ENCODE results near the gene PHLDB3. TPM values are rescaled to one million over a fixed set of nuclear protein-coding genes. Genes with fewer than 3 reads are reported as not detected.

Gene PHLDB3
- total and polyA plus RNA-seq, 2 of the 13 experiments (the other 11 are each of a cell fraction or from before 2014, with no cell fraction given) = 11.3 to 14.5 TPM

GRCh38 chr19:43526884-43527859 is 22.6 kb upstream of the PHLDB3 start, which contains the start of gene ETHE1 (continued):
- peak; percentile 71; the same call in 1 of the 2 replicates for TF ChIP-seq ARID4A (CRISPR knock-in tag; IDR thresholded peaks at IDR 0.05; ENCODE audit: borderline replicate concordance)
- TF ChIP-seq ZEB1 (IDR thresholded peaks at IDR 0.05; ENCODE audit: insufficient replicate concordance, low read depth) = no peak
- peak; percentile 78 for TF ChIP-seq ZFY (CRISPR knock-in tag; IDR thresholded peaks at IDR 0.05)
- TF ChIP-seq SATB2 (CRISPR knock-in tag; IDR thresholded peaks at IDR 0.05) = no peak
- TF ChIP-seq SPEN (CRISPR knock-in tag; IDR thresholded peaks at IDR 0.05; ENCODE audit: low read depth) = peak; percentile 33; the same call in 1 of the 2 replicates
- TF ChIP-seq, protein P1, sequence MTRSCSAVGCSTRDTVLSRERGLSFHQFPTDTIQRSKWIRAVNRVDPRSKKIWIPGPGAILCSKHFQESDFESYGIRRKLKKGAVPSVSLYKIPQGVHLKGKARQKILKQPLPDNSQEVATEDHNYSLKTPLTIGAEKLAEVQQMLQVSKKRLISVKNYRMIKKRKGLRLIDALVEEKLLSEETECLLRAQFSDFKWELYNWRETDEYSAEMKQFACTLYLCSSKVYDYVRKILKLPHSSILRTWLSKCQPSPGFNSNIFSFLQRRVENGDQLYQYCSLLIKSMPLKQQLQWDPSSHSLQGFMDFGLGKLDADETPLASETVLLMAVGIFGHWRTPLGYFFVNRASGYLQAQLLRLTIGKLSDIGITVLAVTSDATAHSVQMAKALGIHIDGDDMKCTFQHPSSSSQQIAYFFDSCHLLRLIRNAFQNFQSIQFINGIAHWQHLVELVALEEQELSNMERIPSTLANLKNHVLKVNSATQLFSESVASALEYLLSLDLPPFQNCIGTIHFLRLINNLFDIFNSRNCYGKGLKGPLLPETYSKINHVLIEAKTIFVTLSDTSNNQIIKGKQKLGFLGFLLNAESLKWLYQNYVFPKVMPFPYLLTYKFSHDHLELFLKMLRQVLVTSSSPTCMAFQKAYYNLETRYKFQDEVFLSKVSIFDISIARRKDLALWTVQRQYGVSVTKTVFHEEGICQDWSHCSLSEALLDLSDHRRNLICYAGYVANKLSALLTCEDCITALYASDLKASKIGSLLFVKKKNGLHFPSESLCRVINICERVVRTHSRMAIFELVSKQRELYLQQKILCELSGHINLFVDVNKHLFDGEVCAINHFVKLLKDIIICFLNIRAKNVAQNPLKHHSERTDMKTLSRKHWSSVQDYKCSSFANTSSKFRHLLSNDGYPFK (CRISPR knock-in tag; IDR thresholded peaks at IDR 0.05; ENCODE audit: borderline replicate concordance) = peak; percentile 50; the same call in 1 of the 2 replicates
- TF ChIP-seq, protein P2, sequence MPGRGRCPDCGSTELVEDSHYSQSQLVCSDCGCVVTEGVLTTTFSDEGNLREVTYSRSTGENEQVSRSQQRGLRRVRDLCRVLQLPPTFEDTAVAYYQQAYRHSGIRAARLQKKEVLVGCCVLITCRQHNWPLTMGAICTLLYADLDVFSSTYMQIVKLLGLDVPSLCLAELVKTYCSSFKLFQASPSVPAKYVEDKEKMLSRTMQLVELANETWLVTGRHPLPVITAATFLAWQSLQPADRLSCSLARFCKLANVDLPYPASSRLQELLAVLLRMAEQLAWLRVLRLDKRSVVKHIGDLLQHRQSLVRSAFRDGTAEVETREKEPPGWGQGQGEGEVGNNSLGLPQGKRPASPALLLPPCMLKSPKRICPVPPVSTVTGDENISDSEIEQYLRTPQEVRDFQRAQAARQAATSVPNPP (CRISPR knock-in tag; IDR thresholded peaks at IDR 0.05) = peak; percentile 72; the same call in 1 of the 2 replicates
- TF ChIP-seq HOXA5 (CRISPR knock-in tag; IDR thresholded peaks at IDR 0.05) = peak; percentile 77; the same call in 1 of the 2 replicates
- TF ChIP-seq, protein P3, sequence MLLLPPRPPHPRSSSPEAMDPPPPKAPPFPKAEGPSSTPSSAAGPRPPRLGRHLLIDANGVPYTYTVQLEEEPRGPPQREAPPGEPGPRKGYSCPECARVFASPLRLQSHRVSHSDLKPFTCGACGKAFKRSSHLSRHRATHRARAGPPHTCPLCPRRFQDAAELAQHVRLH (CRISPR knock-in tag; IDR thresholded peaks at IDR 0.05; ENCODE audit: borderline replicate concordance, low read depth) = no peak
- TF ChIP-seq POLR2G (IDR thresholded peaks at IDR 0.05; ENCODE audit: low read depth, low read length) = peak; percentile 90
- TF ChIP-seq, protein P4, sequence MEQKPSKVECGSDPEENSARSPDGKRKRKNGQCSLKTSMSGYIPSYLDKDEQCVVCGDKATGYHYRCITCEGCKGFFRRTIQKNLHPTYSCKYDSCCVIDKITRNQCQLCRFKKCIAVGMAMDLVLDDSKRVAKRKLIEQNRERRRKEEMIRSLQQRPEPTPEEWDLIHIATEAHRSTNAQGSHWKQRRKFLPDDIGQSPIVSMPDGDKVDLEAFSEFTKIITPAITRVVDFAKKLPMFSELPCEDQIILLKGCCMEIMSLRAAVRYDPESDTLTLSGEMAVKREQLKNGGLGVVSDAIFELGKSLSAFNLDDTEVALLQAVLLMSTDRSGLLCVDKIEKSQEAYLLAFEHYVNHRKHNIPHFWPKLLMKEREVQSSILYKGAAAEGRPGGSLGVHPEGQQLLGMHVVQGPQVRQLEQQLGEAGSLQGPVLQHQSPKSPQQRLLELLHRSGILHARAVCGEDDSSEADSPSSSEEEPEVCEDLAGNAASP (CRISPR knock-in tag; IDR thresholded peaks at IDR 0.05; ENCODE audit: borderline replicate concordance) = peak; percentile 54; the same call in 1 of the 2 replicates
- TF ChIP-seq CBX2 (IDR thresholded peaks at IDR 0.05; ENCODE audit: low read depth, low read length) = no peak
- no peak for TF ChIP-seq CBX2 (CRISPR knock-in tag; IDR thresholded peaks at IDR 0.05; ENCODE audit: low read depth)
- TF ChIP-seq, protein P5, sequence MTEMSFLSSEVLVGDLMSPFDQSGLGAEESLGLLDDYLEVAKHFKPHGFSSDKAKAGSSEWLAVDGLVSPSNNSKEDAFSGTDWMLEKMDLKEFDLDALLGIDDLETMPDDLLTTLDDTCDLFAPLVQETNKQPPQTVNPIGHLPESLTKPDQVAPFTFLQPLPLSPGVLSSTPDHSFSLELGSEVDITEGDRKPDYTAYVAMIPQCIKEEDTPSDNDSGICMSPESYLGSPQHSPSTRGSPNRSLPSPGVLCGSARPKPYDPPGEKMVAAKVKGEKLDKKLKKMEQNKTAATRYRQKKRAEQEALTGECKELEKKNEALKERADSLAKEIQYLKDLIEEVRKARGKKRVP (CRISPR knock-in tag; IDR thresholded peaks at IDR 0.05) = no peak
- TF ChIP-seq ZNF549 (CRISPR knock-in tag; IDR thresholded peaks at IDR 0.05) = no peak
- TF ChIP-seq ZNF557 (CRISPR knock-in tag; IDR thresholded peaks at IDR 0.05) = no peak
